BLaER1 treated with 17β-estradiol and CSF1 and Interleukin-3, amounts not matched to agents 10 nM and 100 nM (cell line): Measurements from ENCODE around the gene KRT20.

ENCODE experiments used
- H3K27ac ChIP-seq, 11 experiments: shearing (Covaris generic); formaldehyde crosslinking; 2 replicates each; pipeline ENCODE4 v1.8.1; 2022
- H3K27me3 ChIP-seq, 11 experiments: shearing (Covaris generic); formaldehyde crosslinking; 2 replicates each; pipeline ENCODE4 v1.8.1; 2022
- H3K36me3 ChIP-seq, 11 experiments: shearing (Covaris generic); formaldehyde crosslinking; 2 replicates each; pipeline ENCODE4 v1.8.1; 2022
- H3K4me1 ChIP-seq, 10 experiments: shearing (Covaris generic); formaldehyde crosslinking; 2 replicates each; pipeline ENCODE4 v1.8.1; 2022
- H3K4me2 ChIP-seq, 11 experiments: shearing (Covaris generic); formaldehyde crosslinking; 2 replicates each; pipeline ENCODE4 v1.8.1; 2022
- H3K4me3 ChIP-seq, 10 experiments: shearing (Covaris generic); formaldehyde crosslinking; 2 replicates each; pipeline ENCODE4 v1.8.1; 2022
- H3K9ac ChIP-seq, 11 experiments: shearing (Covaris generic); formaldehyde crosslinking; 2 replicates each; pipeline ENCODE4 v1.8.1; 2022
- H3K9me3 ChIP-seq, 11 experiments: shearing (Covaris generic); formaldehyde crosslinking; replicated peaks in 1 of 11; 2 replicates each; pipeline ENCODE4 v1.8.1; 2022
- H4K20me1 ChIP-seq, 11 experiments: shearing (Covaris generic); formaldehyde crosslinking; 2 replicates each; pipeline ENCODE4 v1.8.1; 2022
- Cebpa-rat ChIP-seq, 11 experiments: shearing (Covaris generic); IDR thresholded peaks; 2 replicates each; pipeline ENCODE4 v1.8.1; 2022

Gene KRT20

DNA sequence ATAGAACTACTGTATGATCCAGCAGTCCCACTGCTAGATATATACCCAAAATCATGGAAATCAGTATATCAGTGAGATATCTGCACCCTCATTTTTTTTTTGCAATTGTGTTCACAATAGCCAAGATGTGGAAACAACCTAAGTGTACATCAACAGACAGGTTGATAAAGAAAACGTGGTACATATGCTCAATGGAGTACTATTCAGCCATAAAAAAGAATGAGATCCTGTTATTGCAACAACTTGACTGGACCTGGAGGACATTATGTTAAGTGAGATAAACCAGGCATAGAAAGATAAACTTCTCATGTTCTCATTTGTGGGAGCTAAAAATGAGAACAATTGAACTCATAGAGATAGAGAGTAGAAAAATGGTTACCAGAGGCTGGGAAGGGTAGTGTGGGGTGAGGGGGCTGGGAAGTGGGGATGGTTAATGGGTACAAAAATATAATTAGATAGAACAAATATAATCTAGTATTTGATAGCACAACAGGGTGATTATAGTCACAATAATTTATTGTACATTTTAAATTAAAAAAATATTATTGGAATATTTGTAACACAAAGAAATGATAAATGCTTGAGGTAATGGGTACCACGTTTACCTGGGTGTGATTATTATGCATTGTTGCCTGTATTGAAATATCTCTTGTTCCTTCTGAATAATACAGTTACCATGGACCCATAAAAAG is 54.8 kb downstream of the KRT20 start:
- TF ChIP-seq Cebpa-rat (IDR thresholded peaks at IDR 0.05), result no peak
- no peak overlapping the region for H3K4me2 ChIP-seq
- no peak overlapping the region for H3K27ac ChIP-seq
- peaks cover 0 to 12% (median 6%) of the 10 kb centered on the region in 11 experiments; a peak in 6 of 22 replicates for H3K9me3 ChIP-seq
- H3K9ac ChIP-seq, result no peak overlapping the region
- no peaks in the 10 kb centered on the region for H3K27me3 ChIP-seq
- H4K20me1 ChIP-seq, result no peaks in the 10 kb centered on the region
- H3K4me3 ChIP-seq, result no peak overlapping the region
- peaks cover 9 to 28% (median 19%) of the 10 kb centered on the region in 10 experiments; a peak in 19 of 20 replicates for H3K4me1 ChIP-seq
- peaks cover 5 to 20% (median 10%) of the 10 kb centered on the region in 11 experiments; a peak in 16 of 22 replicates for H3K36me3 ChIP-seq

DNA sequence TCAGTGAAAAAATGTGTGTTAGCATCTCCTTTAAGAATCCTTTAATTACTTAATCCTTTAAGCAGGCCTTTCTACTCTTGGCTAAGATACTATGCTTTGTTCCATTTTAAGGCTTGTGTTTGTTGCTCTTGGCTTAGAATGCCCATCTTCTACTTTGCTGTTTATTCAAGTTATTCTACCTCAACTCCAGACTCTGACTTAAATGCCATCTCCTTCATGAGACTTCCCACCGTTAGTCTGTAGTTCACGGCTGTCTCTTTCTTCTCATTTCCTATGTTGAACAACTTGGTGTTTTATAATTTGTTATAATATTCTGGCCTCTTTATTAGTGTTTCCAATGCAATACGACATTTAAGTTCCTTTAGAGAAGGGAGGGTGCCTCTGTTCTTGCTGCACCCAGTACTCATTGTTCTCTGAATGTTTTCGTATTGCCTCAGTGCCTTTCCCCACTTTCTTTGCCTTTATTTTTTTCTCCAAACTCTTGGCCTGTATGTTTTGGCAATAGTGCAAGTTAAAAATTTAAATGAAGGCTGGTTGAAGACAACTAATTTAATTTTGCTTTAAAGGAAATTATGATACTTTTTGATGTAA is 56.5 kb downstream of the KRT20 start:
- Histone ChIP-seq H3K9ac (no peak overlapping the region), H3K4me1 (peaks cover 9 to 20% (median 18%) of the 10 kb centered on the region in 10 experiments; a peak in 19 of 20 replicates), H4K20me1 (no peaks in the 10 kb centered on the region), H3K27ac (no peak overlapping the region), H3K4me3 (no peak overlapping the region), H3K36me3 (peaks cover 0 to 7% (median 0%) of the 10 kb centered on the region in 11 experiments; a peak in 4 of 22 replicates), H3K4me2 (no peak overlapping the region), H3K27me3 (no peaks in the 10 kb centered on the region), H3K9me3 (peaks cover 0 to 12% (median 6%) of the 10 kb centered on the region in 11 experiments; a peak in 6 of 22 replicates)
- TF ChIP-seq Cebpa-rat (IDR thresholded peaks at IDR 0.05), result no peak

DNA sequence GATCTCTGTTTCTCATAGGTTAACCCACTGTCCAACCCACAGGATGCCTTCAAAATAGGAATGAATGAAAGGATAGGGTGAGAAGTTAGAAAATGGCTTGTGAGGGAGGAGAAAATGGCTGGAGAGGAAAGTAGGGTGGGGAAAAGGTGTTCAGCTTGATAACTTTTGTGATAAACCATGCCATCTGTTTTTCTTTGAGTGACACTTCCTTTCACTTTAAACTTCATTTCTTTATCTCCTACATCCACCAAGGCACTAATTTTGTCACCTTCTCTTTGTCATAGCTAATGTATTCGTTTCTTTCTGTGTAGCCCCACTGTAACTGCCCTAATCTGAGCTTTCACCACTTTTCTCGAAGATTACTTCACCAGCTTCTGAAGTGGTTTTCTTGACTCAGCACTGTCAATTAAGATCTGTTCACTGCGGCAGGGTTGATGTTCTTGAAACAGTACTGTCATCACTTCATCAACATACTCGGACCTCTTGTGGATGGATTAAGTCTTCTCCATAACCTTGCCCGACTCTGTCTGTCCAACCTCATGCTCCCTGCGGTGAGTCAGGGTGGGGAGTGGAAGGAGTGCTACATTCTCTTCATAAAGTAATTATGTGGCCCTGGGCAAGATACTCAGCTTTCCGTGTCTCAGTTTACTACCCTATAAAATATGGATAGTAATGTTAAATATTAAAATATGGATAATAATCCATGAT is 57.1 kb downstream of the KRT20 start:
- no peak overlapping the region for H3K4me3 ChIP-seq
- H3K4me1 ChIP-seq, result peaks cover 3 to 14% (median 11%) of the 10 kb centered on the region in 10 experiments; a peak in 19 of 20 replicates
- TF ChIP-seq Cebpa-rat (IDR thresholded peaks at IDR 0.05), result no peak
- peaks cover 0 to 7% (median 0%) of the 10 kb centered on the region in 11 experiments; a peak in 4 of 22 replicates for H3K36me3 ChIP-seq
- H3K27ac ChIP-seq, result no peak overlapping the region
- H3K4me2 ChIP-seq, result no peak overlapping the region
- no peaks in the 10 kb centered on the region for H4K20me1 ChIP-seq
- no peak overlapping the region for H3K9ac ChIP-seq
- peaks cover 0 to 12% (median 6%) of the 10 kb centered on the region in 11 experiments; a peak in 6 of 22 replicates for H3K9me3 ChIP-seq
- no peaks in the 10 kb centered on the region for H3K27me3 ChIP-seq
